Placental pericyte (primary cell): ENCODE data around the gene SEMG1. TPM values are rescaled to one million over a fixed set of nuclear protein-coding genes. Genes with fewer than 3 reads are reported as not detected.

ENCODE experiments used
- total RNA-seq: library from RNA; depleted of rRNA; stranded (reverse); fragments of >200 nt; gene quantifications from 2 replicates; pipeline ENCODE4 v1.2.3, GENCODE V29; 2012

SEMG1 gene, protein sequence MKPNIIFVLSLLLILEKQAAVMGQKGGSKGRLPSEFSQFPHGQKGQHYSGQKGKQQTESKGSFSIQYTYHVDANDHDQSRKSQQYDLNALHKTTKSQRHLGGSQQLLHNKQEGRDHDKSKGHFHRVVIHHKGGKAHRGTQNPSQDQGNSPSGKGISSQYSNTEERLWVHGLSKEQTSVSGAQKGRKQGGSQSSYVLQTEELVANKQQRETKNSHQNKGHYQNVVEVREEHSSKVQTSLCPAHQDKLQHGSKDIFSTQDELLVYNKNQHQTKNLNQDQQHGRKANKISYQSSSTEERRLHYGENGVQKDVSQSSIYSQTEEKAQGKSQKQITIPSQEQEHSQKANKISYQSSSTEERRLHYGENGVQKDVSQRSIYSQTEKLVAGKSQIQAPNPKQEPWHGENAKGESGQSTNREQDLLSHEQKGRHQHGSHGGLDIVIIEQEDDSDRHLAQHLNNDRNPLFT
- not detected in 2 replicates for total RNA-seq

GRCh38 chr20:45206725-45207124, at the start of gene SEMG1:
SEMG1 (plus strand) TSS chr20:45207033; CDS start chr20:45207054, 21 bp downstream.

GRCh38 chr20:45174434-45175364, 32.1 kb upstream of the SEMG1 start, which contains the start of gene PI3:
PI3 (plus strand) TSS chr20:45174902; CDS start chr20:45174923, 21 bp downstream.

GRCh38 chr20:45221076-45221475, 14.2 kb downstream of the SEMG1 start, which contains the start of gene SEMG2:
SEMG2 (plus strand) TSS chr20:45221373; CDS start chr20:45221390, 17 bp downstream.

DNA sequence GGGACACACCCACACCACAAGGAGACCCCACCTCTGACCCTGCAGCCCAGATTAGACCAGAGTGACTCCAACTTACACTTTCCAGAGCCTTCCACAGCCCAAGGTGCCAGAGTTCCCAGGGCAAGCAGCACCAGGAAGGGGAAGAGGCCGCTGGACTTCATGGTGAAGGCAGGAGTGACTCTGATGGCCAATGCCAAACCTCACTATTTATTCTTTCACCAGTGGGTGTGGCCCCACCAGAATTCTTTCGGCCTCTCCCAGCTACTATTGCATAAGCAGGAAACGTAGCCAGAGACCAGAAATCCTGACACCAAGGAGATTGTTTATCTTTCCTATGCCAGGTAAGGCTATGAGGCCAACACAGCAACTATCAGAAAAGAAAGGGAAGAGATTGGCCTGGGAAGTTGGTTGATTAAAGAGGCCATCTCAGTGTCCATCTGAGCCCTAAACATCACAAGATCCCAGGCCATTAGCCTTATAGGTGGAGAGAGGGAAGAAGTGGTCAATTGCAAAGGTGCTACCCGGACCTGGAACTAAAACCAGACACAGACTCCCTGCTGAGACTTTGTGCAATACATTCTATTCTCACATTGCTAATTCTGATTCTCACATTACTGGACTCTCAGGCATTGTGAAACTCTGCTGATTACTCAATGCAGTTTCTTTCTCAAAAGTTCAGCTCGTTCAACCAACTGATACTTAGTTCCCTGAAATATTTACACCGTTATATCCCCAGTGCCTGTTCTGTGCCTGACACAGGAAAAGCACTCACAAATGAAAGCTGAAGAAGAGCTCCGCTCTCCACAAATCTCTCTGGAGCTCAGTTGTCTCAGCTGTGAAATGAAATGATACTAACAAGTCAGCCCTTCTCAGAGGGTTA, 47.8 kb downstream of the SEMG1 start, which contains the start of gene SLPI:
Gene SLPI, minus strand, starts transcription at position 182 of the 880 bp plus-strand sequence. Its CDS starts 21 bp downstream, at position 161.

Other genes starting within 250 kb of the SEMG1 start
- gene TOMM34, start 246.6 kb upstream of the SEMG1 start, total RNA-seq, result 13.8 and 40.5 TPM in 2 replicates
- gene STK4, start 240.5 kb upstream of the SEMG1 start, total RNA-seq, result 24.5 and 46.8 TPM in 2 replicates
- gene KCNS1, start 105.9 kb upstream of the SEMG1 start, total RNA-seq, result 0.14 and 0.44 TPM in 2 replicates
- gene WFDC5, start 91.9 kb upstream of the SEMG1 start, total RNA-seq, result not detected in 2 replicates
- gene WFDC12, start 82.6 kb upstream of the SEMG1 start, total RNA-seq, result not detected in 2 replicates
- gene PI3, start 32.1 kb upstream of the SEMG1 start, total RNA-seq, result 0.44 TPM in 1 of 2 replicates, not detected in the other
- not detected in 2 replicates for gene SEMG2, start 14.3 kb downstream of the SEMG1 start, total RNA-seq
- gene SLPI, start 47.5 kb downstream of the SEMG1 start, total RNA-seq, result not detected in 2 replicates
- not detected in 2 replicates for gene RBPJL, start 99.8 kb downstream of the SEMG1 start, total RNA-seq
- 0.22 TPM in 1 of 2 replicates, not detected in the other for gene MATN4, start 101.3 kb downstream of the SEMG1 start, total RNA-seq
- 212 and 227 TPM in 2 replicates for gene SDC4, start 141.4 kb downstream of the SEMG1 start, total RNA-seq
- 47.3 and 51.3 TPM in 2 replicates for gene SYS1, start 156.1 kb downstream of the SEMG1 start, total RNA-seq
- not detected in 2 replicates for gene TP53TG5, start 171.3 kb downstream of the SEMG1 start, total RNA-seq
- 12.3 and 16.2 TPM in 2 replicates for gene DBNDD2, start 201.3 kb downstream of the SEMG1 start, total RNA-seq
- 46.1 and 59.5 TPM in 2 replicates for gene PIGT, start 209.1 kb downstream of the SEMG1 start, total RNA-seq